AG09309 (cell line): ENCODE measurements around the gene MCCC1.
"Not testable (repeated sequence)": the region's sequence is repeated elsewhere in the genome, so short reads cannot be mapped to it uniquely, and the experiment has no call there.

ENCODE experiments used
- DNase-seq: peaks from one replicate; pipeline ENCODE4 v3.0.0-alpha.2; 2010; ENCODE audit warnings: low read depth
- H3K4me3 ChIP-seq: 2 replicates; pipeline ENCODE4 v1.5.1; 2011; ENCODE audit warnings: mild to moderate bottlenecking, low read depth, low read length, moderate library complexity; ENCODE audit not compliant: control insufficient read depth
- CTCF ChIP-seq: IDR thresholded peaks from 2 replicates; pipeline ENCODE4 v1.5.1; 2011; ENCODE audit warnings: mild to moderate bottlenecking, low read depth, low read length, inconsistent platforms; ENCODE audit not compliant: insufficient read depth, control insufficient read depth; ENCODE audit errors: missing control alignments

Gene MCCC1

GRCh38 chr3:183069086-183069485, 30.2 kb downstream of the MCCC1 start:
- no peak for DNase-seq
- TF ChIP-seq CTCF: no peak

GRCh38 chr3:183066891-183067290, 32.4 kb downstream of the MCCC1 start:
- H3K4me3 ChIP-seq, DNase-seq: not testable (repeated sequence)

More at GRCh38 chr3:183069086-183069485, 30.2 kb downstream of the MCCC1 start:
- H3K4me3 ChIP-seq: no peak overlapping the region

GRCh38 chr3:183064475-183064874, 34.8 kb downstream of the MCCC1 start:
- no peak overlapping the region for H3K4me3 ChIP-seq
- DNase-seq: no peak
- TF ChIP-seq CTCF: no peak

- no peak for TF ChIP-seq CTCF
- H3K4me3 ChIP-seq: no peak overlapping the region
- no peak for DNase-seq
Measured at GRCh38 chr3:183061391-183062172, 37.7 kb downstream of the MCCC1 start.

GRCh38 chr3:183058351-183058750, 40.9 kb downstream of the MCCC1 start:
- DNase-seq: no peak
- TF ChIP-seq CTCF: no peak
- H3K4me3 ChIP-seq: no peak overlapping the region

- H3K4me3 ChIP-seq: no peak overlapping the region
- no peak for TF ChIP-seq CTCF
- DNase-seq: no peak
Measured at GRCh38 chr3:183050706-183051105, 48.6 kb downstream of the MCCC1 start.

- no peak for DNase-seq
- no peak overlapping the region for H3K4me3 ChIP-seq
- TF ChIP-seq CTCF: no peak
Measured at GRCh38 chr3:183046883-183047282, 52.4 kb downstream of the MCCC1 start.
